Caco-2 (cell line): ENCODE results near the gene CERKL. TPM values are rescaled to one million over a fixed set of nuclear protein-coding genes. Genes with fewer than 3 reads are reported as not detected.

ENCODE experiments used
- BruUV-seq: library from RNA; stranded (reverse); fragments of 400-500 nt; replicated peaks from 2 replicates; lab custom pipeline; 2021; lab: Mats Ljungman, UMichigan
- CTCF ChIA-PET: fragments of 300-600 bp; sonication (Branson Sonifier 250); formaldehyde crosslinking; loops from one replicate; lab custom pipeline; 2022; ENCODE audit warnings: antibody characterized with exemption; lab: Charles Lee
- POLR2A ChIA-PET: fragments of 300-600 bp; sonication (Branson Sonifier 250); formaldehyde crosslinking; loops from one replicate; lab custom pipeline; 2022; ENCODE audit warnings: antibody characterized with exemption; lab: Charles Lee
- DNase-seq, 2 experiments: peaks; one replicate each; pipeline versions ENCODE4 v3.0.0 to v3.0.0-alpha.2; 2020 to 2022
- H3K27me3 ChIP-seq: replicated peaks from 2 replicates; pipeline ENCODE4 v1.6.0; 2011; ENCODE audit warnings: low read length; ENCODE audit not compliant: control insufficient read depth, insufficient read depth
- H3K36me3 ChIP-seq: 2 replicates; pipeline ENCODE4 v1.5.1; 2011; ENCODE audit warnings: low read length; ENCODE audit not compliant: control insufficient read depth, insufficient read depth
- H3K4me1 ChIP-seq: fragments of 250-450 bp; sonication (Bioruptor Pico); 2 replicates; pipeline ENCODE4 v1.5.1; 2020; ENCODE audit warnings: mild to moderate bottlenecking
- H3K4me3 ChIP-seq: 2 replicates; pipeline ENCODE4 v1.5.1; 2011; ENCODE audit warnings: low read depth, mild to moderate bottlenecking, control low read depth, low read length
- H3K9me3 ChIP-seq: fragments of 250-450 bp; sonication (Bioruptor Pico); 2 replicates; pipeline ENCODE4 v1.5.1; 2020; ENCODE audit warnings: mild to moderate bottlenecking, moderate library complexity
- H3K27ac Mint-ChIP-seq: one replicate; pipeline ENCODE4 v1.8.0; 2022; ENCODE audit warnings: mixed read lengths; ENCODE audit not compliant: unreplicated experiment
- H3K27me3 Mint-ChIP-seq: one replicate; pipeline ENCODE4 v1.8.0; 2022; ENCODE audit warnings: mixed read lengths; ENCODE audit not compliant: insufficient read depth, unreplicated experiment
- H3K36me3 Mint-ChIP-seq: one replicate; pipeline ENCODE4 v1.8.0; 2022; ENCODE audit warnings: mild to moderate bottlenecking, mixed read lengths; ENCODE audit not compliant: insufficient read depth, unreplicated experiment
- H3K4me1 Mint-ChIP-seq: one replicate; pipeline ENCODE4 v1.8.0; 2022; ENCODE audit warnings: low read depth, mixed read lengths; ENCODE audit not compliant: unreplicated experiment
- H3K4me3 Mint-ChIP-seq: one replicate; pipeline ENCODE4 v1.8.0; 2022; ENCODE audit warnings: mild to moderate bottlenecking, moderate library complexity, mixed read lengths; ENCODE audit not compliant: unreplicated experiment
- H3K9me3 Mint-ChIP-seq: one replicate; pipeline ENCODE4 v1.8.0; 2022; ENCODE audit warnings: mixed read lengths; ENCODE audit not compliant: unreplicated experiment
- CTCF ChIP-seq, 2 experiments: fragments of 200-600 bp in 1 of 2; IDR thresholded peaks; 1 replicate in 1 of 2; 2 replicates in 1 of 2; pipeline versions ENCODE4 v1.5.1 to v1.8.0; 2011 to 2022; ENCODE audit warnings: antibody characterized with exemption in 1 of 2, control low read depth in 1 of 2, inconsistent platforms in 1 of 2, low read depth in 1 of 2, low read length in 1 of 2, mild to moderate bottlenecking in 1 of 2, moderate library complexity in 1 of 2; ENCODE audit not compliant: insufficient read depth in 1 of 2, severe bottlenecking in 1 of 2, unreplicated experiment in 1 of 2
- intact Hi-C: fragments of 100-400 bp; cut with micrococcal nuclease; formaldehyde crosslinking; loops from one replicate; pipeline ENCODE4 v1.10.0; 2022; ENCODE audit not compliant: unreplicated experiment
- total RNA-seq: library from RNA; stranded (reverse); gene quantifications from 2 replicates; pipeline ENCODE4 v1.2.3, GENCODE V29; 2022

CERKL gene
- total RNA-seq, 1 experiment from 2014 or later = not detected

- Histone ChIP-seq H3K4me1 (no peaks in the 10 kb centered on the region), H3K9me3 (no peaks in the 10 kb centered on the region), H3K36me3 (no peaks in the 10 kb centered on the region), H3K4me3 (no peak overlapping the region), H3K27me3 (no peaks in the 10 kb centered on the region)
- no peak for TF ChIP-seq CTCF (IDR thresholded peaks at IDR 0.05; ENCODE audit: insufficient read depth in 1 of 2, low read depth in 1 of 2, low read length in 1 of 2, severe bottlenecking in 1 of 2, unreplicated experiment in 1 of 2)
- intact Hi-C loops = no loop called here
- ChIA-PET POLR2A (no interaction called here), CTCF (no interaction called here)
- Mint-ChIP-seq H3K4me1 (no peaks in the 10 kb centered on the region), H3K36me3 (no peaks in the 10 kb centered on the region), H3K27ac (no peak overlapping the region), H3K4me3 (no peak overlapping the region), H3K27me3 (peaks cover 14% of the 10 kb centered on the region), H3K9me3 (peaks cover 8% of the 10 kb centered on the region)
- DNase-seq = no peak
- BruUV-seq = no TSS peak
Measured at GRCh38 chr2:181648478-181649155, 8.3 kb downstream of the CERKL start.

GRCh38 chr2:181646415-181646987, 10.4 kb downstream of the CERKL start:
- no peaks in the 10 kb centered on the region for H3K27me3 ChIP-seq
- no peak overlapping the region for H3K4me3 ChIP-seq
- no peaks in the 10 kb centered on the region for H3K36me3 Mint-ChIP-seq
- ChIA-PET POLR2A (no interaction called here), CTCF (no interaction called here)
- no peaks in the 10 kb centered on the region for H3K36me3 ChIP-seq
- TF ChIP-seq CTCF (IDR thresholded peaks at IDR 0.05; ENCODE audit: insufficient read depth in 1 of 2, low read depth in 1 of 2, low read length in 1 of 2, severe bottlenecking in 1 of 2, unreplicated experiment in 1 of 2) = no peak
- peaks cover 8% of the 10 kb centered on the region for H3K9me3 Mint-ChIP-seq
- no peak for DNase-seq
- H3K27ac Mint-ChIP-seq = no peak overlapping the region
- H3K27me3 Mint-ChIP-seq = peaks cover 10% of the 10 kb centered on the region
- no peak overlapping the region for H3K4me3 Mint-ChIP-seq
- intact Hi-C loops = no loop called here
- BruUV-seq = no TSS peak
- H3K4me1 Mint-ChIP-seq = no peaks in the 10 kb centered on the region
- H3K4me1 ChIP-seq = no peaks in the 10 kb centered on the region
- no peaks in the 10 kb centered on the region for H3K9me3 ChIP-seq

- H3K36me3 Mint-ChIP-seq = no peaks in the 10 kb centered on the region
- CTCF ChIA-PET = interaction anchor here (1.0 kb wide), 1 partner anchor 70 kb away, joined by 3 read pairs; no protein-coding TSS in a partner anchor
- no peak for DNase-seq
Measured at GRCh38 chr2:181643151-181643550, 13.8 kb downstream of the CERKL start.

More at GRCh38 chr2:181643151-181643550, 13.8 kb downstream of the CERKL start:
- H3K4me1 Mint-ChIP-seq = no peaks in the 10 kb centered on the region
- peaks cover 10% of the 10 kb centered on the region for H3K27me3 Mint-ChIP-seq
- no peaks in the 10 kb centered on the region for H3K36me3 ChIP-seq
- no peaks in the 10 kb centered on the region for H3K27me3 ChIP-seq
- POLR2A ChIA-PET = no interaction called here
- BruUV-seq = no TSS peak
- no peaks in the 10 kb centered on the region for H3K9me3 ChIP-seq
- H3K9me3 Mint-ChIP-seq = peaks cover 8% of the 10 kb centered on the region
- intact Hi-C loops = no loop called here
- no peak overlapping the region for H3K4me3 Mint-ChIP-seq
- H3K4me1 ChIP-seq = no peaks in the 10 kb centered on the region
- TF ChIP-seq CTCF (IDR thresholded peaks at IDR 0.05; ENCODE audit: insufficient read depth in 1 of 2, low read depth in 1 of 2, low read length in 1 of 2, severe bottlenecking in 1 of 2, unreplicated experiment in 1 of 2) = no peak
- no peak overlapping the region for H3K27ac Mint-ChIP-seq
- no peak overlapping the region for H3K4me3 ChIP-seq
